ENCODE data around the gene MTUS2. TPM values are rescaled to one million over a fixed set of nuclear protein-coding genes. Genes with fewer than 3 reads are reported as not detected.

Gene MTUS2
- total RNA-seq, 1 donor: not detected

- no peak for DNase-seq (ENCODE audit: low read depth in 2 of 3, low spot score in 2 of 3)
These were observed 34.5 kb downstream of the MTUS2 start for GRCh38 chr13:28854657-28855056.

GRCh38 chr13:28856287-28856686, 36.1 kb downstream of the MTUS2 start:
- DNase-seq (ENCODE audit: low read depth in 2 of 3, low spot score in 2 of 3): no peak

GRCh38 chr13:28859069-28859468, 38.9 kb downstream of the MTUS2 start:
- no peak for DNase-seq (ENCODE audit: low read depth in 2 of 3, low spot score in 2 of 3)

GRCh38 chr13:28859717-28860116, 39.6 kb downstream of the MTUS2 start:
- DNase-seq (ENCODE audit: low read depth in 2 of 3, low spot score in 2 of 3): no peak

- DNase-seq (ENCODE audit: low read depth in 2 of 3, low spot score in 2 of 3): no peak
These were observed 44.4 kb downstream of the MTUS2 start for GRCh38 chr13:28864544-28864943.

GRCh38 chr13:28865149-28865744, 45.1 kb downstream of the MTUS2 start:
- no peak for DNase-seq (ENCODE audit: low read depth in 2 of 3, low spot score in 2 of 3)

- DNase-seq (ENCODE audit: low read depth in 2 of 3, low spot score in 2 of 3): no peak
These were observed 45.8 kb downstream of the MTUS2 start for GRCh38 chr13:28865951-28866350.

GRCh38 chr13:28866932-28867331, 46.8 kb downstream of the MTUS2 start:
- DNase-seq (ENCODE audit: low read depth in 2 of 3, low spot score in 2 of 3): no peak

GRCh38 chr13:28867564-28867963, 47.4 kb downstream of the MTUS2 start:
- no peak for DNase-seq (ENCODE audit: low read depth in 2 of 3, low spot score in 2 of 3)

GRCh38 chr13:28872427-28873176, 52.5 kb downstream of the MTUS2 start:
- no peak for DNase-seq (ENCODE audit: low read depth in 2 of 3, low spot score in 2 of 3)

GRCh38 chr13:28875846-28876615, 55.9 kb downstream of the MTUS2 start:
- no peak for DNase-seq (ENCODE audit: low read depth in 2 of 3, low spot score in 2 of 3)

- DNase-seq (ENCODE audit: low read depth in 2 of 3, low spot score in 2 of 3): no peak
These were observed 57.3 kb downstream of the MTUS2 start for GRCh38 chr13:28877408-28877807.

- DNase-seq (ENCODE audit: low read depth in 2 of 3, low spot score in 2 of 3): no peak
These were observed 65.0 kb downstream of the MTUS2 start for GRCh38 chr13:28885181-28885580.

- no peak for DNase-seq (ENCODE audit: low read depth in 2 of 3, low spot score in 2 of 3)
These were observed 69.1 kb downstream of the MTUS2 start for GRCh38 chr13:28889086-28889732.

GRCh38 chr13:28890712-28891111, 70.6 kb downstream of the MTUS2 start:
- no peak for DNase-seq (ENCODE audit: low read depth in 2 of 3, low spot score in 2 of 3)

- DNase-seq (ENCODE audit: low read depth in 2 of 3, low spot score in 2 of 3): no peak
These were observed 97.9 kb downstream of the MTUS2 start for GRCh38 chr13:28918030-28918429.

- DNase-seq (ENCODE audit: low read depth in 2 of 3, low spot score in 2 of 3): no peak
These were observed 102.2 kb downstream of the MTUS2 start for GRCh38 chr13:28922341-28922740.

- no peak for DNase-seq (ENCODE audit: low read depth in 2 of 3, low spot score in 2 of 3)
These were observed 115.0 kb downstream of the MTUS2 start for GRCh38 chr13:28935104-28935503.

GRCh38 chr13:28942906-28943305, 122.8 kb downstream of the MTUS2 start:
- DNase-seq (ENCODE audit: low read depth in 2 of 3, low spot score in 2 of 3): no peak

- no peak for DNase-seq (ENCODE audit: low read depth in 2 of 3, low spot score in 2 of 3)
These were observed 133.7 kb downstream of the MTUS2 start for GRCh38 chr13:28953714-28954418.

GRCh38 chr13:28954419-28954725, 134.2 kb downstream of the MTUS2 start:
- DNase-seq (ENCODE audit: low read depth in 2 of 3, low spot score in 2 of 3): no peak

All from hematopoietic multipotent progenitor cell (in vitro differentiated cells).